ENCODE results near the gene UBE3A.

The UBE3A gene

DNA sequence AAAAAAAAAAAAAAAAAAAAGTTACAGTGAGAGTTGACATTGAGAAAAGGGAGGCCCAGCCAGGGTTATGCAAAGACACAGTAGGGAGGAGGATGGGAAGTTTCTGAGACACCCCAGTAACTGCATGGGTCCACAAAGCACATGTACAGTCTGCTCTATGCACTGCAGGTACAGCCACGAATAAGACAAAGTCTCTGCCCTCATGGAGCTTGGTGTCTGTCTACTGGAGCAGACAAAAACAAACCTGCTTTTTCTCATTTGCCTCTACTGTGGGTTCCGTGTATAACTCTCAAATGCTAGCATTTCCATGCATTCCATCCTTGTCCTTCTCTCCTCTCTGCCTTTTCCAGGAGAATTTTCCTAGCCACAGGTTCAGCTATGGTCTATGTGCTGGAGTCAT, 107.4 kb downstream of the UBE3A start:
- no peak for DNase-seq (ENCODE audit: low spot score)
- TF ChIP-seq, protein P1, sequence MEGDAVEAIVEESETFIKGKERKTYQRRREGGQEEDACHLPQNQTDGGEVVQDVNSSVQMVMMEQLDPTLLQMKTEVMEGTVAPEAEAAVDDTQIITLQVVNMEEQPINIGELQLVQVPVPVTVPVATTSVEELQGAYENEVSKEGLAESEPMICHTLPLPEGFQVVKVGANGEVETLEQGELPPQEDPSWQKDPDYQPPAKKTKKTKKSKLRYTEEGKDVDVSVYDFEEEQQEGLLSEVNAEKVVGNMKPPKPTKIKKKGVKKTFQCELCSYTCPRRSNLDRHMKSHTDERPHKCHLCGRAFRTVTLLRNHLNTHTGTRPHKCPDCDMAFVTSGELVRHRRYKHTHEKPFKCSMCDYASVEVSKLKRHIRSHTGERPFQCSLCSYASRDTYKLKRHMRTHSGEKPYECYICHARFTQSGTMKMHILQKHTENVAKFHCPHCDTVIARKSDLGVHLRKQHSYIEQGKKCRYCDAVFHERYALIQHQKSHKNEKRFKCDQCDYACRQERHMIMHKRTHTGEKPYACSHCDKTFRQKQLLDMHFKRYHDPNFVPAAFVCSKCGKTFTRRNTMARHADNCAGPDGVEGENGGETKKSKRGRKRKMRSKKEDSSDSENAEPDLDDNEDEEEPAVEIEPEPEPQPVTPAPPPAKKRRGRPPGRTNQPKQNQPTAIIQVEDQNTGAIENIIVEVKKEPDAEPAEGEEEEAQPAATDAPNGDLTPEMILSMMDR (IDR thresholded peaks at IDR 0.05) = no peak
- Histone ChIP-seq H3K4me3 (no peak overlapping the region), H3K27ac (no peak overlapping the region)

DNA sequence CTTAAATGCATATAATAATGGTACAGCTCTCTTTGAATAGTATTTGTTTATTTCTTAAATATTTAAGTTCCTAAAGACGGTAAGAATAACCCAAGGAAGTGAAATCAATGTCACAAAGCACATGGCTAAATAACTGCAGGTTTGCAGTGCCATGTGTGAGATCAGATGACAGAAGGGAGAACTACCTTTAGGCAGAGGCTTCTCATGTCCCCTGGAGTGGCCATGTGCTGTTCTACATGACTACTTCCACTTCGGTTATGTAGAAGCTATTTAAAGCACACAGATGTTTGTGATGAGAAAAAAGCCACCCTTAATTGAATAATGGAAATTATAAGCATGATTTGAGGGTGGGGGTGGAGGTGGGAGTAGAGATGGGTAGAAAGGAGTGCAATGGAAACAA, 109.1 kb downstream of the UBE3A start:
- Histone ChIP-seq H3K4me3 (no peak overlapping the region), H3K27ac (no peak overlapping the region)
- TF ChIP-seq, protein P1 (IDR thresholded peaks at IDR 0.05) = no peak
- no peak for DNase-seq (ENCODE audit: low spot score)

- no peak for DNase-seq (ENCODE audit: low spot score)
- Histone ChIP-seq H3K4me3 (no peak overlapping the region), H3K27ac (no peak overlapping the region)
- TF ChIP-seq, protein P1 (IDR thresholded peaks at IDR 0.05) = no peak
Observed at GRCh38 chr15:25327686-25328085, 111.1 kb downstream of the UBE3A start.

GRCh38 chr15:25325187-25325586, 113.6 kb downstream of the UBE3A start:
- TF ChIP-seq, protein P1 (IDR thresholded peaks at IDR 0.05) = no peak
- no peak overlapping the region for H3K27ac ChIP-seq

GRCh38 chr15:25323420-25323819, 115.4 kb downstream of the UBE3A start:
- TF ChIP-seq, protein P1 (IDR thresholded peaks at IDR 0.05) = no peak
- DNase-seq (ENCODE audit: low spot score) = no peak
- Histone ChIP-seq H3K27ac (no peak overlapping the region), H3K4me3 (no peak overlapping the region)

More at GRCh38 chr15:25325187-25325586, 113.6 kb downstream of the UBE3A start:
- no peak for DNase-seq (ENCODE audit: low spot score)
- no peak overlapping the region for H3K4me3 ChIP-seq

- no peak overlapping the region for H3K4me3 ChIP-seq
- no peak for DNase-seq (ENCODE audit: low spot score)
- no peak overlapping the region for H3K27ac ChIP-seq
- TF ChIP-seq, protein P1 (IDR thresholded peaks at IDR 0.05) = no peak
Observed at GRCh38 chr15:25287823-25288222, 151.0 kb downstream of the UBE3A start.

Data from coronary artery (tissue), 2 donors.